RWPE2 (cell line): ENCODE results near the gene TMIE.

ENCODE experiments used
- ATAC-seq: fragments of 200-7000 bp; cut with Tn5 transposase; 3 replicates; pipeline ENCODE4 v1.9.1; 2021; ENCODE audit warnings: low read depth
- DNase-seq: peaks from one replicate; pipeline ENCODE4 v3.0.0-alpha.2; 2020; ENCODE audit warnings: low spot score
- H3K27ac ChIP-seq: fragments of 450-650 bp; 2 replicates; pipeline ENCODE4 v1.5.1; 2017; ENCODE audit warnings: mild to moderate bottlenecking; ENCODE audit not compliant: poor library complexity, severe bottlenecking
- H3K27me3 ChIP-seq: fragments of 250-450 bp; sonication (Bioruptor Pico); 2 replicates; pipeline ENCODE4 v1.5.1; 2021; ENCODE audit warnings: mild to moderate bottlenecking, moderate library complexity; ENCODE audit not compliant: insufficient read depth, poor library complexity, severe bottlenecking
- H3K36me3 ChIP-seq: fragments of 250-450 bp; sonication (Bioruptor Pico); 2 replicates; pipeline ENCODE4 v1.5.1; 2020; ENCODE audit warnings: low read depth, mild to moderate bottlenecking, moderate library complexity
- H3K4me1 ChIP-seq: fragments of 250-450 bp; sonication (Bioruptor Pico); 2 replicates; pipeline ENCODE4 v1.5.1; 2021; ENCODE audit warnings: mild to moderate bottlenecking, moderate library complexity; ENCODE audit not compliant: insufficient read depth, poor library complexity, severe bottlenecking
- H3K4me3 ChIP-seq: fragments of 250-450 bp; sonication (Bioruptor Pico); 2 replicates; pipeline ENCODE4 v1.5.1; 2021; ENCODE audit warnings: mild to moderate bottlenecking, moderate library complexity; ENCODE audit not compliant: severe bottlenecking
- H3K9me3 ChIP-seq: fragments of 250-450 bp; sonication (Bioruptor Pico); 2 replicates; pipeline ENCODE4 v1.5.1; 2021; ENCODE audit warnings: mild to moderate bottlenecking, moderate library complexity; ENCODE audit not compliant: severe bottlenecking
- TF ChIP-seq, protein P1 (sequence below): fragments of 450-650 bp; IDR thresholded peaks from one replicate; pipeline ENCODE4 v1.5.1; 2017; ENCODE audit warnings: mild to moderate bottlenecking, moderate library complexity; ENCODE audit not compliant: poor library complexity, severe bottlenecking

The TMIE gene

GRCh38 chr3:46684891-46685290, 16.3 kb upstream of the TMIE start:
- H3K4me1 ChIP-seq = peaks cover under 1% of the 10 kb centered on the region
- no peaks in the 10 kb centered on the region for H3K9me3 ChIP-seq
- TF ChIP-seq, protein P1, sequence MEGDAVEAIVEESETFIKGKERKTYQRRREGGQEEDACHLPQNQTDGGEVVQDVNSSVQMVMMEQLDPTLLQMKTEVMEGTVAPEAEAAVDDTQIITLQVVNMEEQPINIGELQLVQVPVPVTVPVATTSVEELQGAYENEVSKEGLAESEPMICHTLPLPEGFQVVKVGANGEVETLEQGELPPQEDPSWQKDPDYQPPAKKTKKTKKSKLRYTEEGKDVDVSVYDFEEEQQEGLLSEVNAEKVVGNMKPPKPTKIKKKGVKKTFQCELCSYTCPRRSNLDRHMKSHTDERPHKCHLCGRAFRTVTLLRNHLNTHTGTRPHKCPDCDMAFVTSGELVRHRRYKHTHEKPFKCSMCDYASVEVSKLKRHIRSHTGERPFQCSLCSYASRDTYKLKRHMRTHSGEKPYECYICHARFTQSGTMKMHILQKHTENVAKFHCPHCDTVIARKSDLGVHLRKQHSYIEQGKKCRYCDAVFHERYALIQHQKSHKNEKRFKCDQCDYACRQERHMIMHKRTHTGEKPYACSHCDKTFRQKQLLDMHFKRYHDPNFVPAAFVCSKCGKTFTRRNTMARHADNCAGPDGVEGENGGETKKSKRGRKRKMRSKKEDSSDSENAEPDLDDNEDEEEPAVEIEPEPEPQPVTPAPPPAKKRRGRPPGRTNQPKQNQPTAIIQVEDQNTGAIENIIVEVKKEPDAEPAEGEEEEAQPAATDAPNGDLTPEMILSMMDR = no peak
- DNase-seq = no peak
- H3K4me3 ChIP-seq = no peak overlapping the region
- no peaks in the 10 kb centered on the region for H3K27me3 ChIP-seq
- no peak for ATAC-seq
- H3K36me3 ChIP-seq = peaks cover 98% of the 10 kb centered on the region
- H3K27ac ChIP-seq = no peak overlapping the region

GRCh38 chr3:46685446-46685845, 15.7 kb upstream of the TMIE start:
- Histone ChIP-seq H3K9me3 (no peaks in the 10 kb centered on the region), H3K36me3 (peaks cover 98% of the 10 kb centered on the region), H3K27me3 (no peaks in the 10 kb centered on the region), H3K4me3 (no peak overlapping the region), H3K4me1 (peaks cover 6% of the 10 kb centered on the region), H3K27ac (no peak overlapping the region)
- TF ChIP-seq, protein P1 = no peak
- ATAC-seq (no peak), DNase-seq (no peak)

- H3K4me1 ChIP-seq = peaks cover 26% of the 10 kb centered on the region
- no peaks in the 10 kb centered on the region for H3K27me3 ChIP-seq
- TF ChIP-seq, protein P1 = no peak
- DNase-seq = no peak
- no peaks in the 10 kb centered on the region for H3K9me3 ChIP-seq
- peak overlapping the region; percentile 97 for H3K27ac ChIP-seq
- peaks cover 61% of the 10 kb centered on the region for H3K36me3 ChIP-seq
- peak; percentile 50 for ATAC-seq
- H3K4me3 ChIP-seq = no peak overlapping the region
Measured at GRCh38 chr3:46690798-46691197, 10.4 kb upstream of the TMIE start.

- Histone ChIP-seq H3K9me3 (no peaks in the 10 kb centered on the region), H3K27ac (peak overlapping the region; percentile 97), H3K4me3 (peak overlapping the region; percentile 80), H3K4me1 (peaks cover 26% of the 10 kb centered on the region), H3K27me3 (no peaks in the 10 kb centered on the region), H3K36me3 (peaks cover 44% of the 10 kb centered on the region)
- ATAC-seq (peak; percentile 82), DNase-seq (peak; percentile 99)
- TF ChIP-seq, protein P1 = no peak
Measured at GRCh38 chr3:46692566-46692990, 8.6 kb upstream of the TMIE start.

DNA sequence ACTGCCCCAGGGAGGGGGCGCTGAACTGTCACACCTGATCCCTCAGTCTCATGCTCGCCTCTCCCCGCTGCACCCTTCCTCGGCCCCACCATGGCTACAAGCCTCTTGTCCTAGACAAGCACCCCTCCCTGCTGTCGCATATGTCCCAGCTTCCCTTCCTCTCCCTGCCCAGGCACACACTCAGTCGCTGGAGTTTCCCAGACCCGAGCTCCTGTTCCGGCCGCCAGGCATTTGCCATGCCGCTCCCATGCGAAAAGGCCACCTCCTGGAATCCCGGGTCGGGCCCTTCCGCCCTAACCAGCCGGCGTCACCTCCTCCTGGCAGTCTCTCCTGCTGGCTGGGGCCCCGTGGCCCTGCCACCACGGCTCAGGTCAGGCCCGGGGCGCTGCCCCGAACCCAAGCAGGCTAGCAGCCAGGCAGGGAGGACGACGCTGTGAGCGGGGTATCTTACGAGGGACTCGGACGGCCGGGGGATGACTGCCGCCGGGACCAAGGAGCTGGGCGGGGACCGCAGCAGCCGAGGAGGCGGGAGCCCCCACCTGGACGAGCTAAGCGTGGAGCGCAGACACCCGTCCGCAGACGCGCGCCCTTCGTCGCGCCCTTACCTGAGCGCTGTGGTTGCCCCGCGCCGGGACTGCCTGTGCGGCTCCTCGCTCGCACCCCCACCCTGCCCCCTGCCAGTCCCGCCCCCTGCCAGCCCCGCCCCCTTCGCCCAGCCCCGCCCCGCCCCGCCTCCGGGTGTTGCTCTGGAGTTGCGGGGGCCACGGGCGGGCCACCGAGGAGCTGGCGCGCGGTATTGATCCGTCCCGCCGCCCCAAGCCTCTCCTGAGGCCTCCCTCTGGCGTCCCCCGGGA, 7.9 kb upstream of the TMIE start, which contains the start of gene ALS2CL:
TSS of gene ALS2CL (minus strand) at position 642 of the 854 bp plus-strand sequence. CDS start 4,239 bp downstream, outside the sequence.
- peak within 1 kb of the TSS; percentile 97 for H3K27ac ChIP-seq
- H3K9me3 ChIP-seq = no peaks in the 10 kb centered on the region
- H3K27me3 ChIP-seq = no peaks in the 10 kb centered on the region
- peak; percentile 51 for ATAC-seq
- H3K4me3 ChIP-seq = peak within 1 kb of the TSS; percentile 80
- TF ChIP-seq, protein P1 = no peak
- DNase-seq = peak; percentile 86
- H3K4me1 ChIP-seq = peaks cover 26% of the 10 kb centered on the region
- H3K36me3 ChIP-seq = peaks cover 37% of the 10 kb centered on the region
